ENCODE data around the gene PLCL1.

DNA sequence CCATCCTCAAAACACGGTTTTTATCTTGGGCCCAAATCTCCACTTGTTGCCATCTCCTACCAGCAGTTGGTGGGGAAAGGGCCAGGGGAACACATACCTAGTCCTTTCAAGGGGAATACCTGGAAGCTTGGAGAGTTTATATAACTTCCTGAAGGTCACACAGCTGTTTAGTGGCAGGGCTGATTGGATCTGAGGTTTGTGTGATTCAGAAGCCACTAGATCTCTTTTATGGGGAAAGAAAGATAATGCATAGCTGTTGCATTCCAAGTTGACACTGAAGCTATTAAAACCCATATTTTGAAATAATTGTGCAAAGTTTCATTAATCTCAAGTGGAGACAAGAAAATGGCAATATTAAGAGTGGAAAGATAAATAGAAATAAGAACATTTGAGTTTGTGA is 134.2 kb downstream of the PLCL1 start:
- TF ChIP-seq, protein P1, sequence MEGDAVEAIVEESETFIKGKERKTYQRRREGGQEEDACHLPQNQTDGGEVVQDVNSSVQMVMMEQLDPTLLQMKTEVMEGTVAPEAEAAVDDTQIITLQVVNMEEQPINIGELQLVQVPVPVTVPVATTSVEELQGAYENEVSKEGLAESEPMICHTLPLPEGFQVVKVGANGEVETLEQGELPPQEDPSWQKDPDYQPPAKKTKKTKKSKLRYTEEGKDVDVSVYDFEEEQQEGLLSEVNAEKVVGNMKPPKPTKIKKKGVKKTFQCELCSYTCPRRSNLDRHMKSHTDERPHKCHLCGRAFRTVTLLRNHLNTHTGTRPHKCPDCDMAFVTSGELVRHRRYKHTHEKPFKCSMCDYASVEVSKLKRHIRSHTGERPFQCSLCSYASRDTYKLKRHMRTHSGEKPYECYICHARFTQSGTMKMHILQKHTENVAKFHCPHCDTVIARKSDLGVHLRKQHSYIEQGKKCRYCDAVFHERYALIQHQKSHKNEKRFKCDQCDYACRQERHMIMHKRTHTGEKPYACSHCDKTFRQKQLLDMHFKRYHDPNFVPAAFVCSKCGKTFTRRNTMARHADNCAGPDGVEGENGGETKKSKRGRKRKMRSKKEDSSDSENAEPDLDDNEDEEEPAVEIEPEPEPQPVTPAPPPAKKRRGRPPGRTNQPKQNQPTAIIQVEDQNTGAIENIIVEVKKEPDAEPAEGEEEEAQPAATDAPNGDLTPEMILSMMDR (conservative IDR thresholded peaks at IDR 0.05 in 1 of 2, IDR thresholded peaks at IDR 0.05 in 1 of 2; ENCODE audit: extremely low read depth in 1 of 2, insufficient read depth in 1 of 2, low read depth in 1 of 2, low read length in 2 of 2), result no peak
- no peak for TF ChIP-seq EZH2 (IDR thresholded peaks at IDR 0.05; ENCODE audit: borderline replicate concordance, low read length)
